Skeletal muscle tissue (tissue), 4 donors: ENCODE measurements around the gene CA14. TPM values are rescaled to one million over a fixed set of nuclear protein-coding genes. Genes with fewer than 3 reads are reported as not detected.
"Not testable (repeated sequence)": the region's sequence is repeated elsewhere in the genome, so short reads cannot be mapped to it uniquely, and the experiment has no call there.

Experiments
- H3K27ac ChIP-seq: one replicate; pipeline ENCODE4 v1.7.0; 2013; ENCODE audit warnings: mild to moderate bottlenecking, low read depth, low read length, inconsistent platforms
- H3K27me3 ChIP-seq, 3 donors: one replicate each; pipeline ENCODE4 v1.7.0; 2013; ENCODE audit warnings: low read length in 3 of 3; ENCODE audit not compliant: control insufficient read depth in 3 of 3, insufficient read depth in 3 of 3
- H3K36me3 ChIP-seq, 3 donors: one replicate each; pipeline ENCODE4 v1.7.0; 2013; ENCODE audit warnings: low read length in 3 of 3; ENCODE audit not compliant: control insufficient read depth in 3 of 3, insufficient read depth in 3 of 3
- H3K4me1 ChIP-seq, 3 donors: one replicate each; pipeline ENCODE4 v1.7.0; 2013; ENCODE audit warnings: low read length in 3 of 3, mild to moderate bottlenecking in 3 of 3; ENCODE audit not compliant: control insufficient read depth in 3 of 3, insufficient read depth in 3 of 3
- H3K4me3 ChIP-seq, 3 donors: one replicate each; pipeline ENCODE4 v1.7.0; 2013; ENCODE audit warnings: low read length in 3 of 3
- H3K9ac ChIP-seq, 3 donors: one replicate each; pipeline ENCODE4 v1.7.0; 2013; ENCODE audit warnings: low read length in 3 of 3, mild to moderate bottlenecking in 3 of 3, moderate library complexity in 2 of 3, low read depth in 1 of 3
- H3K9me3 ChIP-seq, 3 donors: one replicate each; pipeline ENCODE4 v1.7.0; 2013; ENCODE audit warnings: low read length in 3 of 3; ENCODE audit not compliant: control insufficient read depth in 3 of 3
- total RNA-seq: library from RNA; depleted of rRNA; stranded (reverse); fragments of >200 nt; gene quantifications from one replicate; pipeline ENCODE4 v1.2.3, GENCODE V29; 2014
- donor health status: Osteomylitis.

The CA14 gene
- total RNA-seq, 1 donor from 2014 or later = 2.1 TPM

DNA sequence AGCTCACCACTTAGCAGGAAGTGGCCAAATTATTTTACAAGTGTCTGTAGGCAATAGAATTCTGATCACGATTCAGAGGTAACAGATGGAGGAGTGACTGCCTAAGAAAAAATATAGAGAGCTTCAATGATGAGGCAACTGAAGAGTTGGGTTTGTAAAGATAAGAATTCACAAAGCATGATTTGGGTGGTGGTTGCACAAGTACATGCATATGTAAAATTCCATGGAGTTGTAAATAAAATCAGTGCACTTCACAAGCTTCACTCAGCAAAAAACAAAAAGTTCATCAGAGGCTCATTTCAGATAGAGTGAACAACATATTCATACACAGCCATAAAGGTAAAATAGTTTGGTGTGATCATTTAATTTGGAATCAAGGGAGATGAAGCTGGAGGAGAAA, 32.6 kb upstream of the CA14 start:
- H3K9ac ChIP-seq = no peak overlapping the region
- no peaks in the 10 kb centered on the region for H3K4me1 ChIP-seq
- H3K27ac ChIP-seq = no peak overlapping the region
- peaks cover 7 to 40% (median 34%) of the 10 kb centered on the region in 3 donors for H3K36me3 ChIP-seq
- H3K27me3 ChIP-seq = no peaks in the 10 kb centered on the region
- H3K4me3 ChIP-seq = no peak overlapping the region
- no peaks in the 10 kb centered on the region for H3K9me3 ChIP-seq

DNA sequence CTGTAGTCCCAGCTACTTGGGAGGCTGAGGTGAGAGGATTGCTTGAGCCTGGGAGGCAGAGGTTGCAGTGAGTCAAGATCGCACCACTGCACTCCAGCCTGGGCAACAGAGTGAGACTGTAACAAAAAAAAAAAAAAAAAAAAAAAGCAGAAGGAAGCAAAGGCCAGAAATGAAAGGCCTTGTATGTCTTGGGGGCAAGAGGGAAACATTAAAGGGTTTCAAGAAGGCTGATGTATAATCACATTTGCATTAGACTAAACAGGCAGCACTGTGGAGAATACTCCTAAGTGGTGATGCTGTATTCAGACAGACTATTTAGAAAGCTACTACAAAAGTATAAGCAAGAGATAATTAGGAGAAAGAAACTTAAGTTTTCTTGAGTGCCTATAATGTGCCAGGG, 32.0 kb upstream of the CA14 start:
- Histone ChIP-seq H3K27ac (no peak overlapping the region), H3K4me1 (no peaks in the 10 kb centered on the region), H3K36me3 (peaks cover 7 to 37% (median 32%) of the 10 kb centered on the region in 3 donors), H3K27me3 (no peaks in the 10 kb centered on the region), H3K4me3 (no peak overlapping the region), H3K9me3 (no peaks in the 10 kb centered on the region), H3K9ac (no peak overlapping the region)

DNA sequence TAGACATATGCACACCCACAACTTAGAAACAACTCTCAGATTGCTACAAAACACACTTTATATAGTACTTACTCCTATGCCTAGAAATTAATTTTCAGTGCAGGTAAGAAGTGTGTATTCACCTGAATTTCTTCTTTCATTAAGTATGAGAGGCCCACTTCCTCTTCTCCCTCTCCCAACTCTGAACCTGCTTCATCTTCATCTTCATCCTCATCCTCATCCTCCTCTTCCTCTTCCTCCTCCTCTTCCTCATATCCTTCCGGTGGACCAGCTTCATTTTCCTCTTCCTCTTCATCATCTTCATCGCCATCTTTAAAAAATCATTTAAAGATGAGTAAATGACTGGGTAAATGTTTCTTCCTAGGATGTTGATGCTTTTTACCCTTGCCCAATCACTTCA, 31.1 kb upstream of the CA14 start:
- Histone ChIP-seq H3K27me3 (no peaks in the 10 kb centered on the region), H3K27ac (no peak overlapping the region), H3K36me3 (peaks cover 10 to 38% (median 31%) of the 10 kb centered on the region in 3 donors), H3K4me1 (no peaks in the 10 kb centered on the region), H3K9ac (no peak overlapping the region), H3K9me3 (no peaks in the 10 kb centered on the region), H3K4me3 (no peak overlapping the region)

DNA sequence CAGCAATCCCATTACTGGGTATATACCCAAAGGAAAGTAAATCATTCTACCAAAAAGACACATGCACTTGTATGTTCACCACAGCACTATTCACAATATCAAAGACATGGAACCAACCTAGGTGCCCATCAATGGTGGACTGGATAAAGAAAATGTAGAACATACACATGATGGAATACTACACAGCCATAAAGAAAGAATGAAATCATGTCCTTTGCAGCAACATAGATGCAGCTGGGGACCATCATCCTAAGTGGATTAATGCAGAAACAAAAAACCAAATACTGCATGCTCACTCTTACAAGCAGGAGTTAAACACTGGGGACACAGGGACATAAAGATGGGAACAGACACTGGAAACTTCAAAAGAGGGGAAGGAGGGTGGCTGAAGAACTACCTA, 30.3 kb upstream of the CA14 start:
- no peak overlapping the region for H3K4me3 ChIP-seq
- no peaks in the 10 kb centered on the region for H3K27me3 ChIP-seq
- H3K36me3 ChIP-seq = peaks cover 10 to 38% (median 31%) of the 10 kb centered on the region in 3 donors
- H3K27ac ChIP-seq = no peak overlapping the region
- no peaks in the 10 kb centered on the region for H3K9me3 ChIP-seq
- no peaks in the 10 kb centered on the region for H3K4me1 ChIP-seq
- H3K9ac ChIP-seq = no peak overlapping the region

DNA sequence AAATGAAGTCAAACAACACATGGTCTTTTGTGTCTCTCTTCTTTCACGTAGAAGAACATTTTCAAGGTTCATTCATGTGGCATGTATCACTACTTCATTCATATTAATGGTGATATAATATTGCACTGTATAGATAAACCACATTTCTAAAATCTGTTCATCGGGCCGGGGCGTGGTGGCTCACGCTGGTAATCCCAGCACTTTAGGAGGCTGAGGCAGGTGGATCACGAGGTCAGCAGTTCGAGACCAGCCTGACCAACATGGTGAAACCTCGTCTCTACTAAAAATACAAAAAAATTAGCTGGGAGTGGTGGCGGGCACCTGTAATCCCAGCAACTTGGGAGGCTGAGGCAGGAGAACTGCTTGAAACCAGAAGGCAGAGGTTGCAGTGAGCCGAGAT, 29.3 kb upstream of the CA14 start:
- peaks cover 10 to 38% (median 31%) of the 10 kb centered on the region in 3 donors for H3K36me3 ChIP-seq
- H3K9ac ChIP-seq, H3K27me3 ChIP-seq, H3K27ac ChIP-seq, H3K4me3 ChIP-seq, H3K4me1 ChIP-seq, H3K9me3 ChIP-seq: not testable (repeated sequence)

DNA sequence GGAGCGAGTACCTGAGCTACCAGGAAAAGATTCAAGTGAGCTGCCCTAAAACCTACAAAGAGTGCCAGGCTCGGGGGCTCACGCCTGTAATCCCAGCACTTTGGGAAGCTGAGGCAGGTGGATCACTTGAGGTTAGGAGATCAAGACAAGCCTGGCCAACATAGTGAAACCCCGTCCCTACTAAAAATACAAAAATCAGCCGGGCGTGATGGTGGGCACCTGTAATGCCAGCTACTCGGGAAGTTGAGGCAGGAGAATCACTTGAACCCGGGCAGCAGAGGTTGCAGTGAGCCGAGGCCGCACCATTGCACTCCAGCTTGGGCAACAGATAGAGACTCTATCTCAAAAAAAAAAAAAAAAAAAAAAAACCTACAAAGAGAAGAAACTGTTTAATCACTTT, 24.7 kb upstream of the CA14 start:
- not testable (repeated sequence) for H3K4me3 ChIP-seq, H3K9me3 ChIP-seq, H3K36me3 ChIP-seq, H3K27me3 ChIP-seq
- Histone ChIP-seq H3K27ac (peak overlapping the region; percentile 99), H3K9ac (peak overlapping the region in 1 of 3 donors; percentile 98), H3K4me1 (peaks cover 7 to 13% (median 10%) of the 10 kb centered on the region in 3 donors)

DNA sequence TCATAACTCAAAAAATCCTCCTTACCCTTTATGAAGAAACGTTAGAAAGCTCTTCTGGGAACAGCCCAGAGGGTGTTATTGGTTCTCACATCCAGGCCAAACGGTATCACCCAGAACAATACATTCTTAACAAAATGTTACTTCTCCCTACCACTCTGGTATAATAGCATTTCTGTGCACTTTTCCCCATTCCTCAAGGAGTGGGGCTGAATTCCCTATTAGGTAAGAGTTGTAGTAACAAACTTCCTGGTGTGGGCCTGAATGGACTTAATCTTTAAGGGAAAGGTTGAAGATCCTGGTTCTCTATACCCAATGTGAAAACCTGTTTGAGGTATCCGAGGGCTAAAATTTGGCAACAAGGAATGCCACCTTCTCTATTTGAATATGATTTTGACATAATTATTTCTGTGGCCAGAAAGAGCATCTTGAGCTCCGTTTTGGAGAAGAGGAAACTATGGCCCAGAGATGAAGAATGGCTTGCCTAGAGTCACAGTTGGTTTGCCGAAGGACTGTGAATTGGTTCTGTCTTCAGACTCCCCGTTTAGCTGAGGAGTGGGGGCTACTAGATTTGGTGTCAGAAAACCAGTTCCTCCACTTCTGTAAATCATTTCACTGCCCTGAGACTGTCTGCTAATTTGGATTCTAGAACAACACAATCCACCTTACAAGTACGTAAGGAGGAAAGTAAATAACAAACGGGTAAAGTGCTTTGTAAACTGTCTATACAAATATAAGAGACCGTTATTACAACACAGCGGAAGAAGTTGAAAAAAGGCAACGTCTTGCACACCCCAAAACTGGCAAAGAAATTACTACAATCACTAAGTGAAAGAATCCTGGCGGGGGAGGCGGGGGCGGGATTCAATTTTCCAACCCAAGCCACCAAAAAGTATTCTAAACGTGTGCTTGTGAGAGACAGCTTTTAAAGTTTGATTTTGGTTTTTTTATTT, 23.9 kb upstream of the CA14 start:
- H3K9ac ChIP-seq = peak overlapping the region; percentile 85 to 98 (median 97)
- H3K27me3 ChIP-seq = no peaks in the 10 kb centered on the region
- H3K9me3 ChIP-seq = no peaks in the 10 kb centered on the region
- peaks cover 7 to 13% (median 10%) of the 10 kb centered on the region in 3 donors for H3K4me1 ChIP-seq
- peaks cover 0 to 5% (median 4%) of the 10 kb centered on the region in 3 donors for H3K36me3 ChIP-seq
- peak overlapping the region; percentile 80 to 95 (median 87) for H3K4me3 ChIP-seq
- H3K27ac ChIP-seq = peak overlapping the region; percentile 99

DNA sequence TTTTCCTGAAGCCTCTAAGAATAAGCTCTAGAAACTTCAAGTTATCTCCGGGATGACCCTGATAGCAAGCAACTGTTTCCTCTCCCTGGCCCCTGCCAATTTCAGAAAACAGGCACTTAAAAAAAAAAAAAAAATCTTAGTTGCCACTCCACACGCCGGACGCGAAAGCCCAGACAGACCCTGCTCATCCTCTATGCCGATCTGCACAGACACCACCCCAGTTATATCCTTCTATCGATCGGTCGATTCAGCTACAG, 23.3 kb upstream of the CA14 start:
- no peaks in the 10 kb centered on the region for H3K27me3 ChIP-seq
- peaks cover 0 to 5% (median 4%) of the 10 kb centered on the region in 3 donors for H3K36me3 ChIP-seq
- H3K9me3 ChIP-seq = no peaks in the 10 kb centered on the region
- peak overlapping the region; percentile 99 for H3K27ac ChIP-seq
- H3K9ac ChIP-seq = peak overlapping the region; percentile 85 to 98 (median 97)
- peak overlapping the region; percentile 80 to 95 (median 87) for H3K4me3 ChIP-seq
- peaks cover 7 to 13% (median 10%) of the 10 kb centered on the region in 3 donors for H3K4me1 ChIP-seq

DNA sequence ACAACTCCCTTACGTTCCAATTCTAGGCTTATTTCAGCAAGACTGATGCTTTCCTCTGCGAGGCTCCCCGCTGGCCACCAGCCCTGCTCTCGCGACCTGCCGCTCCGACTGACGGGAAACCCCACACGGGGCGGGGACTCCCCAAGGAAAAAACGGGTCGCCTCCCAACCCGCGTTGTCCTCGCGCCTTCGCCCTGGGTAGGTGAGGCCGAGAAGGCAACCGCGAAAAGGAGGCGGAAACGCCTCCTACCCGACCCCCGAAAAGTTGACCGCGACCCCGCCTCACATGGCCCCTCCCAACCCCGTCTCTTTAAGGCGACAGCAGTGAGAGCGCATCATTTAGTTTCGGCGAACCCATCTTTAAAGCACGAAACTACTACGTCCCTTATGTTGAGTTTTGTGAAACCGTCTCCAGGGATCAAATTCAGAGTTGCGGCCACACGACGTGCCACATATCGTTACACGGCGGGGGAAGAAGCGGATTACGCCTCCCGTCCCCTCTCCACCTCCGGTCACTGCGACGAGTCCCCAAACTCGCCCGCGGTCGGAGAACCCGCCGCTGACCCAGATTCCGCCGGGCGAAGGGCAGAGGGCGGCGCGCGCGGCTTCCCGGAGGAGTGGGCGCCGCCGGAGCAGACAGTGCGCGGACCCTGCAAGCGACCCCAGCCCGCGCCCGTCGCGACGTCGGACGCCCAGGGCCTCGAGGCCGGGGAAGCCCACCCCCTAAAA, 22.8 kb upstream of the CA14 start:
- Histone ChIP-seq H3K27me3 (no peaks in the 10 kb centered on the region), H3K27ac (peak overlapping the region; percentile 99), H3K4me3 (peak overlapping the region; percentile 80 to 95 (median 87)), H3K9me3 (no peaks in the 10 kb centered on the region), H3K36me3 (peaks cover 0 to 5% (median 4%) of the 10 kb centered on the region in 3 donors), H3K4me1 (peaks cover 7 to 13% (median 10%) of the 10 kb centered on the region in 3 donors), H3K9ac (peak overlapping the region; percentile 85 to 98 (median 97))
